Spinal cord (tissue), 10 donors: Measurements from ENCODE around the gene OASL. TPM values are rescaled to one million over a fixed set of nuclear protein-coding genes. Genes with fewer than 3 reads are reported as not detected.
A peak's percentile ranks its signal among the peaks of the same experiment; 100 is the strongest.
"Not testable (repeated sequence)": the region's sequence is repeated elsewhere in the genome, so short reads cannot be mapped to it uniquely, and the experiment has no call there.

ENCODE experiments used
- DNase-seq, 6 donors: peaks; one replicate each; pipeline versions ENCODE4 v3.0.0 to v3.0.0-alpha.2; 2013 to 2015; ENCODE audit warnings: low spot score in 6 of 6, low read depth in 4 of 6
- H3K27ac ChIP-seq: one replicate; pipeline ENCODE4 v1.5.1; 2013; ENCODE audit warnings: low read depth, low read length, control low read depth
- H3K27me3 ChIP-seq: one replicate; pipeline ENCODE4 v1.6.1; 2013; ENCODE audit warnings: low read length; ENCODE audit not compliant: control insufficient read depth, insufficient read depth
- H3K36me3 ChIP-seq: one replicate; pipeline ENCODE4 v1.6.1; 2013; ENCODE audit warnings: low read length; ENCODE audit not compliant: control insufficient read depth, insufficient read depth
- H3K4me1 ChIP-seq: one replicate; pipeline ENCODE4 v1.6.1; 2013; ENCODE audit warnings: low read length; ENCODE audit not compliant: control insufficient read depth, insufficient read depth
- H3K4me3 ChIP-seq: one replicate; pipeline ENCODE4 v1.5.1; 2013; ENCODE audit warnings: low read depth, low read length, control low read depth
- H3K9me3 ChIP-seq: one replicate; pipeline ENCODE4 v1.6.1; 2013; ENCODE audit warnings: low read length; ENCODE audit not compliant: control insufficient read depth, insufficient read depth
- whole genome bisulfite sequencing: methylation state at CpG from one replicate; pipeline ENCODE4 v1.1.5; 2013; ENCODE audit warnings: missing lambda C conversion rate; ENCODE audit not compliant: insufficient coverage; 5-methylcytosine and 5-hydroxymethylcytosine counted together
- polyA plus RNA-seq, 2 donors: library from polyadenylated mRNA; unstranded; fragments of 120-200 nt; gene quantifications; one replicate each; pipeline ENCODE4 v1.2.1, GENCODE V29; 2013; ENCODE audit not compliant: insufficient read length in 2 of 2
- total RNA-seq, 2 donors: library from RNA; depleted of rRNA in 1 of 2; stranded (reverse); fragments of 120-200 nt in 1 of 2; fragments of >200 nt in 1 of 2; gene quantifications; one replicate each; pipeline versions ENCODE4 v1.2.3 to v1.2.4, GENCODE V29; 2013 to 2014
- donor health status: healthy.

The OASL gene
- total and polyA plus RNA-seq, 4 donors: 0.15 to 0.59 (median 0.30) TPM

GRCh38 chr12:121059031-121059898, 20.2 kb upstream of the OASL start:
- H3K9me3 ChIP-seq: no peaks in the 10 kb centered on the region
- H3K27me3 ChIP-seq: no peaks in the 10 kb centered on the region
- no peak overlapping the region for H3K4me3 ChIP-seq
- no peak overlapping the region for H3K27ac ChIP-seq
- peaks cover 8% of the 10 kb centered on the region for H3K4me1 ChIP-seq
- H3K36me3 ChIP-seq: no peaks in the 10 kb centered on the region
- DNase-seq: no peak
- WGBS: 75% methylated on average over 7 of the region's 10 CpGs

DNA sequence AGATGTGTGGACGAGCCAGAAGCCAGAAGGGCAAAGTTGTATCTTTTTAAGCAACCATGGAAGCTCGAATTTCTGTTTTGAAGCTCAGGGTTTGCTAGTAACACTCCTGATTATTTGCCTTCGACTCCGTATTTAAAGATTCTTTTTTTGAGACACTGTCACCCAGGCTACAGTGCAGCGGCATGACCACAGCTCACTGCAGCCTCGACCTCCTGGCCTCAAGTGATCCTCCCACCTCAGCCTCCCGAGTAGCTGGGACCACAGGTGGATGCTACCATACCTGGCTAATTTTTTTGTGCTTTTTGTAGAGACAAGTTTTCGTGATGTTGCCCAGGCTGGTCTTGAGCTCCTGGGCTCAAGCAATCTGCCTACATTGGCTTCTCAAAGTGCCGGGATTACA, 18.7 kb upstream of the OASL start:
- Histone ChIP-seq H3K36me3 (no peaks in the 10 kb centered on the region), H3K4me1 (peaks cover 8% of the 10 kb centered on the region), H3K27ac (no peak overlapping the region), H3K9me3 (no peaks in the 10 kb centered on the region), H3K27me3 (no peaks in the 10 kb centered on the region), H3K4me3 (no peak overlapping the region)
- 78% methylated on average over 9 of the region's 9 CpGs for WGBS
- DNase-seq: no peak

GRCh38 chr12:121053706-121054105, 14.7 kb upstream of the OASL start:
- WGBS: 98% methylated on average over 11 of the region's 11 CpGs
- H3K27ac ChIP-seq: no peak overlapping the region
- no peak for DNase-seq
- H3K27me3 ChIP-seq: no peaks in the 10 kb centered on the region
- H3K36me3 ChIP-seq: no peaks in the 10 kb centered on the region
- H3K9me3 ChIP-seq: no peaks in the 10 kb centered on the region
- no peaks in the 10 kb centered on the region for H3K4me1 ChIP-seq
- no peak overlapping the region for H3K4me3 ChIP-seq

- H3K4me3 ChIP-seq: no peak overlapping the region
- no peaks in the 10 kb centered on the region for H3K27me3 ChIP-seq
- WGBS: no CpG with 5 or more reads among the region's 2 CpGs
- H3K4me1 ChIP-seq: no peaks in the 10 kb centered on the region
- no peaks in the 10 kb centered on the region for H3K36me3 ChIP-seq
- DNase-seq: peak in 2 of 6 donors; percentile 48 to 77
- H3K27ac ChIP-seq: no peak overlapping the region
- H3K9me3 ChIP-seq: no peaks in the 10 kb centered on the region
Observed at GRCh38 chr12:121050725-121051124, 11.7 kb upstream of the OASL start.

GRCh38 chr12:121048442-121048841, 9.4 kb upstream of the OASL start:
- Histone ChIP-seq H3K4me1 (no peaks in the 10 kb centered on the region), H3K27me3 (no peaks in the 10 kb centered on the region), H3K36me3 (no peaks in the 10 kb centered on the region), H3K4me3 (no peak overlapping the region), H3K9me3 (no peaks in the 10 kb centered on the region), H3K27ac (no peak overlapping the region)
- 61% methylated on average over 7 of the region's 7 CpGs for WGBS
- DNase-seq: peak in 1 of 6 donors; percentile 23

DNA sequence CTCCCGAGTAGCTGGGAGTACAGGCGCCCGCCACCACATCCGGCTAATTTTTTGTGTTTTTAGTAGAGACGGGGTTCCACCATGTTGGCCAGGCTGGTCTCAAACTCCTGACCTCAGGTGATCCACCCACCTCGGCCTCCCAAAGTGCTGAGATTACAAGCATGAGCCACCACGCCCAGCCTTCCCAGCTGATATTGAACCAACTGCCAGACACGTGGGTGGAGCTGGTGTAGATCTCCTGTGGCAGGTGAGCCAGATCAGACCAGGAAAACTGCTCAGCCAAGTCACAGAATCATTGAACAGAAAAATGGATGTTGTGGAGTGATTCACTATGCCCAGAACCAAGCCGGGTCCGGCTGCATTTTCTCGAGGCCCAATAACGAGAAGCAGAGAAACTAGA, 8.4 kb upstream of the OASL start:
- not testable (repeated sequence) for H3K36me3 ChIP-seq, DNase-seq, H3K27ac ChIP-seq, H3K4me3 ChIP-seq, H3K4me1 ChIP-seq, H3K9me3 ChIP-seq, H3K27me3 ChIP-seq
- 92% methylated on average over 3 of the region's 12 CpGs for WGBS

- Histone ChIP-seq H3K4me3 (no peak overlapping the region), H3K4me1 (peaks cover 6% of the 10 kb centered on the region), H3K27me3 (peaks cover 4% of the 10 kb centered on the region), H3K27ac (no peak overlapping the region), H3K9me3 (no peaks in the 10 kb centered on the region), H3K36me3 (no peaks in the 10 kb centered on the region)
- WGBS: 80% methylated on average over 4 of the region's 4 CpGs
- no peak for DNase-seq
Observed at GRCh38 chr12:121043067-121043466, 4.0 kb upstream of the OASL start.

GRCh38 chr12:121036810-121037326, 2.2 kb downstream of the OASL start:
- no peaks in the 10 kb centered on the region for H3K9me3 ChIP-seq
- WGBS: 84% methylated on average over 5 of the region's 6 CpGs
- peaks cover 4% of the 10 kb centered on the region for H3K27me3 ChIP-seq
- H3K36me3 ChIP-seq: no peaks in the 10 kb centered on the region
- H3K4me3 ChIP-seq: no peak overlapping the region
- H3K27ac ChIP-seq: no peak overlapping the region
- peaks cover 6% of the 10 kb centered on the region for H3K4me1 ChIP-seq
- DNase-seq: no peak

GRCh38 chr12:121034616-121035305, 4.3 kb downstream of the OASL start:
- H3K36me3 ChIP-seq: no peaks in the 10 kb centered on the region
- WGBS: 93% methylated on average over 4 of the region's 9 CpGs

More at GRCh38 chr12:121034616-121035305, 4.3 kb downstream of the OASL start:
- peaks cover 4% of the 10 kb centered on the region for H3K27me3 ChIP-seq
- no peak for DNase-seq
- H3K4me1 ChIP-seq: peaks cover 6% of the 10 kb centered on the region
- no peak overlapping the region for H3K27ac ChIP-seq
- H3K9me3 ChIP-seq: no peaks in the 10 kb centered on the region
- H3K4me3 ChIP-seq: no peak overlapping the region
